Esophagus (tissue), 2 donors: Measurements from ENCODE around the gene LHFPL5. TPM values are rescaled to one million over a fixed set of nuclear protein-coding genes. Genes with fewer than 3 reads are reported as not detected.

Source experiments
- H3K27ac ChIP-seq, 2 donors: one replicate each; pipeline ENCODE4 v1.5.1; 2013; ENCODE audit warnings: low read depth in 2 of 2, mild to moderate bottlenecking in 2 of 2, inconsistent platforms in 1 of 2, low read length in 1 of 2, moderate library complexity in 1 of 2
- H3K27me3 ChIP-seq, 2 donors: one replicate each; pipeline ENCODE4 v1.6.1; 2013; ENCODE audit warnings: low read length in 2 of 2, control low read depth in 1 of 2, mild to moderate bottlenecking in 1 of 2; ENCODE audit not compliant: insufficient read depth in 2 of 2, control insufficient read depth in 1 of 2
- H3K36me3 ChIP-seq, 2 donors: one replicate each; pipeline ENCODE4 v1.6.1; 2013; ENCODE audit warnings: low read length in 1 of 2; ENCODE audit not compliant: control insufficient read depth in 2 of 2, insufficient read depth in 2 of 2
- H3K4me1 ChIP-seq, 2 donors: one replicate each; pipeline ENCODE4 v1.6.1; 2013; ENCODE audit warnings: low read length in 1 of 2; ENCODE audit not compliant: control insufficient read depth in 2 of 2, insufficient read depth in 2 of 2
- H3K4me3 ChIP-seq, 2 donors: one replicate each; pipeline ENCODE4 v1.5.1; 2013; ENCODE audit warnings: low read length in 2 of 2, mild to moderate bottlenecking in 2 of 2, low read depth in 1 of 2, moderate library complexity in 1 of 2
- H3K9me3 ChIP-seq, 2 donors: one replicate each; pipeline ENCODE4 v1.6.1; 2013; ENCODE audit warnings: mild to moderate bottlenecking in 2 of 2, low read depth in 1 of 2, low read length in 1 of 2, moderate library complexity in 1 of 2; ENCODE audit not compliant: control insufficient read depth in 2 of 2, insufficient read depth in 1 of 2
- WGBS, 2 donors: extraction: QIAGEN DNeasy Blood & Tissue Kit; methylation state at CpG; one replicate each; pipeline ENCODE4 v1.1.7; 2013; 5-methylcytosine and 5-hydroxymethylcytosine counted together
- polyA plus RNA-seq, 2 donors: library from polyadenylated mRNA; stranded (reverse); fragments of 200-250 nt; gene quantifications; one replicate each; pipeline ENCODE4 v1.2.3, GENCODE V29; 2013
- donor health status: healthy with polysubstance abuse.
- donor health status: Bipolar disorder and iron deficiency.

Gene LHFPL5
- polyA plus RNA-seq, 2 donors = not detected

DNA sequence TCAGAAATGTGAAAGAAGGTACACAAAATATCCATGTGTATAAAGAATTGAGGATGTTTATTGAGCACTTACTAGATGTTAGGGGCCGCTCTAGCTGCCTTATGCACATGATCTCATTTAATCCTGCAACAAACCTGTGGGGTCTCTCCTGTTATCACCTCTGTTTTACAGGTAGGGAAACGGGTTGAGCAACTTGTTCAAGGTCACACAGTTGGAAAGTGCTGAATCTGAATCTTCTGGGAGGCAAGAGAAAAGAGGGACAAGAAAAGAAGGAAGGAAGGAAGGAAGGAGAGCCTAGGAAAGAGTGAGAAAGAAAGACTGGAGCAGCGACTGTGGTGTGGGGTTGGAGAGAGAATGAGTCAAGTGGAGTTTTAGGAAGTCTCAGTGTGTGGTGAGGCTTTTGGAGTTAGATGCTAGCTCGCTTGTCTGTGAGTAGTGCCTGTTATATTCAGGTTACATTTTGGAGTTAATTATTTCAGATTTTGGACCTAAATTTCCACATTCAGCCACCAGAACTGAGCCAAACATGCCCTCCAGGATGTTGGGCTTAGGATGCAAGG lies 16.6 kb upstream of the LHFPL5 start:
- Histone ChIP-seq H3K36me3 (no peaks in the 10 kb centered on the region), H3K27me3 (peaks cover 0 to 14% of the 10 kb centered on the region in 2 donors), H3K9me3 (no peaks in the 10 kb centered on the region), H3K4me3 (no peak overlapping the region), H3K4me1 (no peaks in the 10 kb centered on the region), H3K27ac (no peak overlapping the region)
- 58% methylated on average over 4 of the region's 4 CpGs for WGBS, 2 donors

GRCh38 chr6:35790683-35791082 lies 14.5 kb upstream of the LHFPL5 start:
- H3K4me1 ChIP-seq = no peaks in the 10 kb centered on the region
- no peaks in the 10 kb centered on the region for H3K36me3 ChIP-seq
- 64 to 76% methylated on average over 5 of the region's 5 CpGs for WGBS, 2 donors
- no peak overlapping the region for H3K4me3 ChIP-seq
- H3K9me3 ChIP-seq = no peaks in the 10 kb centered on the region
- H3K27me3 ChIP-seq = peaks cover 0 to 14% of the 10 kb centered on the region in 2 donors
- H3K27ac ChIP-seq = no peak overlapping the region

DNA sequence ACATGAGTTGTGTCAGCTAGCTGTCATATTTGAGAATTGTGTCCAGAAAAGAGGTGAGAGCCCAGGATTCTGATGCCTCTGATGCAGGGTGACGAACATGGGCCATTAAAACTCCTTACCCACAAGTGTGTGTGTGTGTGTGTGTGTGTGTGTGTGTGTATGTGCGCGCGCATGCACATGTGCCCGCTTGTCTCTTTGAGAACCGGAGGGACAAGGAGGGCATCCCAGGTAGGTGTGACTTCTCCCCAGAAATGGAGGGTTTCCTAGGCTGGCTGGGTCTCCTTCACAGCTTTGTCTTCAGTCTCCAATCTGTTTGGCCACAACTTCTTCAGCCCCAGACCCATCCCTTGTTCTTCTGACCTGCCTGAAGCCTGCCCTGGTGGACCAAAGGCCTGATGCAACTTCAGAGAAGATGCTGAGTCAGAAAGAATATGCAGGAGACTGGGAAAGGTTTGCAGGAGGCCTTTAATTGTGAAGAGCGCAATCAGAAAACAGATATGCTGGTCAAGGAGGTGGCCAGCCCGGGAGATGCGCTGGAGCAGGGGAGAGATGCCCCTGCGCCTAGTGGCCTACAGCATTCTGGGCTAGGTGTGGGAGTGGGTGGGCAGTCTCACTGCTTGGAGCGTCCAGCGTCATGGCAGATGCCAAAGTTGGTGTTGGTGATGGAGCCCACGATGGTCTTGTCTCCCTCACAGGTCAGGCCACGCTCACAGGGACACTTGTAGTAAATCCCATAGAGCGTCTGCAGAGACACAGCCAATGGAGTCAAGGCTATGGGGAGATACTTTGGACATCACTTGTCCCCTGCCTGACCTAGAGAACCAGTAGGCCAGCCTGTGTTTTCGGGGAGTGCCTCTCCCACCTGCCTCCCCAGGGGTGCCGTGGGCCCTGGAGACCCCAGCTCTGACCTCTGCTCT lies 10.4 kb upstream of the LHFPL5 start:
- H3K27me3 ChIP-seq = peaks cover 0 to 2% of the 10 kb centered on the region in 2 donors
- no peaks in the 10 kb centered on the region for H3K9me3 ChIP-seq
- 87 to 89% methylated on average over 17 of the region's 17 CpGs for WGBS, 2 donors
- peaks cover 0 to 5% of the 10 kb centered on the region in 2 donors for H3K4me1 ChIP-seq
- H3K27ac ChIP-seq = no peak overlapping the region
- no peaks in the 10 kb centered on the region for H3K36me3 ChIP-seq
- no peak overlapping the region for H3K4me3 ChIP-seq

- H3K4me1 ChIP-seq = peaks cover 0 to 5% of the 10 kb centered on the region in 2 donors
- 78 to 84% methylated on average over 11 of the region's 11 CpGs for WGBS, 2 donors
- no peaks in the 10 kb centered on the region for H3K9me3 ChIP-seq
- H3K4me3 ChIP-seq = no peak overlapping the region
- no peaks in the 10 kb centered on the region for H3K27me3 ChIP-seq
- H3K27ac ChIP-seq = no peak overlapping the region
- H3K36me3 ChIP-seq = no peaks in the 10 kb centered on the region
Measured at GRCh38 chr6:35795453-35796071, 9.6 kb upstream of the LHFPL5 start.

GRCh38 chr6:35796236-35796635 lies 8.9 kb upstream of the LHFPL5 start:
- no peak overlapping the region for H3K4me3 ChIP-seq
- 79 to 87% methylated on average over 4 of the region's 4 CpGs for WGBS, 2 donors
- H3K4me1 ChIP-seq = peaks cover 0 to 5% of the 10 kb centered on the region in 2 donors
- no peaks in the 10 kb centered on the region for H3K36me3 ChIP-seq
- no peak overlapping the region for H3K27ac ChIP-seq
- H3K9me3 ChIP-seq = no peaks in the 10 kb centered on the region
- H3K27me3 ChIP-seq = no peaks in the 10 kb centered on the region

DNA sequence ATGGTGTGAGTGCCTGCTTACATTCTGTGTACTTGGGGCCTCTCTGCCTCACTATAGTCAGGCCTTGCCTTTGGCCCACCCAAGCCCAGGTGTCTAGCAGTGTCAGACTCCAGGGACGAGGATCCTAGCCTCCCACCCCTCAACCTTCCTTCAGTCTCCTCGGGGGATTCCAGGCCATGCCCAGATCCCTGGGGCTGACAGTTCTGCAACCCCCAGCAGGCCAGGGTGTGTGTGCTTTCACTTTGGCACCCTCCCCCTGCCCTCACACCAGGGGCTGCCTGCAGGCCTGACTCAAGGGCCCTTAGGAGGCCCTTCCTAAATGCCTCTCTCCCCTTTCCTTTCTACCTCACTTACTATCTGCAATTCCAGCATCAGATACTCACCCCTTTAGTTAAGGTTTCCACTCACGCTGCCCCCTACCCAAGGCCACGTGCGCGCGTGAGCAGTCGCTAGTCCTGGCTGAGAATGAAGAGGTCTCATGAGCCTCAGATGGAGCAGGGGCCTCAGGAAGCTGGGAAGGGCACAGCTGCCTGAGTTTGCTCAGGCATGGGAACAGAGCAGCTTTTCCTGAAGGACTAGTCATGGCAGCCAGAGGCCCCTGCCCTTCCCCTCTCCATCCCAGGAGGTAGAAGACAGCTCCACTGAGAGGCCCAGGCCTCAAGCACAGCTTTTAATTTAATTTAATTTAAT lies 7.2 kb upstream of the LHFPL5 start:
- 77 to 79% methylated on average over 8 of the region's 8 CpGs for WGBS, 2 donors
- peaks cover 0 to 5% of the 10 kb centered on the region in 2 donors for H3K4me1 ChIP-seq

GRCh38 chr6:35798706-35799105 lies 6.4 kb upstream of the LHFPL5 start:
- Histone ChIP-seq H3K9me3 (no peaks in the 10 kb centered on the region), H3K4me3 (no peak overlapping the region), H3K27ac (no peak overlapping the region), H3K4me1 (peaks cover 0 to 5% of the 10 kb centered on the region in 2 donors), H3K27me3 (no peaks in the 10 kb centered on the region), H3K36me3 (no peaks in the 10 kb centered on the region)
- 62 to 69% methylated on average over 5 of the region's 5 CpGs for WGBS, 2 donors

More for the DNA sequence above, 7.2 kb upstream of the LHFPL5 start:
- H3K36me3 ChIP-seq = no peaks in the 10 kb centered on the region
- H3K27me3 ChIP-seq = no peaks in the 10 kb centered on the region
- no peak overlapping the region for H3K4me3 ChIP-seq
- H3K9me3 ChIP-seq = no peaks in the 10 kb centered on the region
- no peak overlapping the region for H3K27ac ChIP-seq

DNA sequence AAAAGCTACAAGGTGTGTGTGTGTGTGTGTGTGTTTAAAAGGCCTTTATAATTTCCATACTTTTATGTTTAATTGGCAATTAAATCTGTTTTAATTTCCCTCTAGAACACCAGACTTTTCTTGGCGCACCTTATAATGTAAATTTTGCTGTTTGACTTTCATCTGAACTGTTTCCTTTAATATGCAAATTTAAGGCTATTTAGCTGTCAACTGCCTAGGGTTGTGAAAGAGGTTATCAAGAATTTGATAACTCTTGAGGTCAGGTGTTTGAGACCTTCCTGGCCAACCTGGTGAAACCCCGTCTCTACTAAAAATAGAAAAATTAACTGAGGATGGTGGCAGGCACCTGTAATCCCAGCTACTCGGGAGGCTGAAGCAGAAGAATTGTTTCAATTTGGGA lies 4.0 kb upstream of the LHFPL5 start:
- Histone ChIP-seq H3K9me3 (no peaks in the 10 kb centered on the region), H3K27ac (no peak overlapping the region), H3K27me3 (no peaks in the 10 kb centered on the region), H3K4me1 (peaks cover 5 to 7% of the 10 kb centered on the region in 2 donors), H3K4me3 (no peak overlapping the region), H3K36me3 (no peaks in the 10 kb centered on the region)
- WGBS, 2 donors = 65 to 69% methylated on average over 3 of the region's 3 CpGs

GRCh38 chr6:35808688-35809087 lies 3.5 kb downstream of the LHFPL5 start:
- Histone ChIP-seq H3K9me3 (no peaks in the 10 kb centered on the region), H3K4me3 (no peak overlapping the region)

More at GRCh38 chr6:35808688-35809087, 3.5 kb downstream of the LHFPL5 start:
- peaks cover 4 to 11% of the 10 kb centered on the region in 2 donors for H3K4me1 ChIP-seq
- H3K27me3 ChIP-seq = no peaks in the 10 kb centered on the region
- H3K36me3 ChIP-seq = no peaks in the 10 kb centered on the region
- 61% methylated on average over 3 of the region's 3 CpGs for WGBS, 2 donors
- no peak overlapping the region for H3K27ac ChIP-seq
